ENCODE results near the gene DISC1.
"Not testable (repeated sequence)": the region's sequence is repeated elsewhere in the genome, so short reads cannot be mapped to it uniquely, and the experiment has no call there.

Gene DISC1

DNA sequence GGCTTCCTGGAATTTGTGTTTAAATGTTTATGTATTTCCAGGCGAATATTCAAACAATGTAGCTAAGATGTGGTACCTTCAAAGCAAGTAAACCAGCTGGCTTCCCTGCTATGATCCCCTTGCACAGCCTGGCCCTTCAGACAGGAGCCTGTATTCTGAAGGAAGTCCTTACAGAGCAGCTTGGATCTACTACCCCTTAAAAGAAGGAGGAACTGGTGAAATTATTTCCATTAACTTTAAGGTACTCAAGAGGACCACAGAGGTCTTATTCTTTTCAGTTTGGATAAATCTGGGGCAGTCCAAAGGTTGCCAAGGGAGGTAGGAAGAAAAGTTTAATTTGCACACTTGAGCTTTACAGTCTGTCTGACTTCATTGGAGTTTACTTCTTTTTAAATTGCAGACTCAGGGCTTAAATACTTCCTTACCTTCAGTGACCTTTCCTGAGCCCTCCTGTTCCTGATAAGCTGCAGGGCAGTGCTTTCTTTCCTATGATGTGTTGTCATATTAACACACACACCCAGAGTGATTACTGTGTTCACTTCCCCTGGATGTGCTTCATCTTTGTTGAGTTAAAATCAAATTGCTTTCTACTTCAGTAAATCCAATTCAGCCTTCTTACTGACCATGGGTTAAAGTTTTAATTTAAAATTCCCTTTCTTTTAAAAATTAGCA lies 40.5 kb downstream of the DISC1 start:
- in situ Hi-C loops (cut with MboI; ENCODE audit: low sequenced_read_pairs): no loop called here

DNA sequence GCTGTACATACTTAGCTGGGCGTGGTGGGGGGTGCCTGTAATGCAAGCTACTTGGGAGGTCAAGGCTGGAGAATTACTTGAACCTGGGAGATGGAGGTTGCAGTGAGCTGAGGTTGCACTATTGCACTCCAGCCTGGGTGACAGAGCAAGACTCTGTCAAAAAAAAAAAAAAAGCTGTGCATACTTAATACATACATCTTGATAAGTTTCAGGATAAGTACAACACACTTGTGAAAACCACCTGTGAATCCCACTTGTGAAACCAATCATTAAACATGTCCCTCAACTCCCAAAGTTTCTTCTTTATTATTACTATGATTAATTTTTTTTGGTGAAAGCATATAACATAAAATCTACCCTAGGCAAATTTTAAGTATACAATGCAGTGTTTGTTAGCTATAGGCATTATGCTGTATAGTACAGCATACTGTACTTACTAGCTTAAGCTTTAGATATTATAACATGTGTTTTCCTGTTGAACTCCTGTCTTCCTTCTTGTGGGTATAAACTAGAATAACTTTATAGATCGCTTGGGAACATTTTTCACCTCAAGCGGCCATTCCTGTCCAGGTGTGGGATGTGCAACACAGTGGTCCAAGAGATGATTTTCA lies 41.4 kb downstream of the DISC1 start:
- in situ Hi-C loops (cut with MboI; ENCODE audit: low sequenced_read_pairs): no loop called here

DNA sequence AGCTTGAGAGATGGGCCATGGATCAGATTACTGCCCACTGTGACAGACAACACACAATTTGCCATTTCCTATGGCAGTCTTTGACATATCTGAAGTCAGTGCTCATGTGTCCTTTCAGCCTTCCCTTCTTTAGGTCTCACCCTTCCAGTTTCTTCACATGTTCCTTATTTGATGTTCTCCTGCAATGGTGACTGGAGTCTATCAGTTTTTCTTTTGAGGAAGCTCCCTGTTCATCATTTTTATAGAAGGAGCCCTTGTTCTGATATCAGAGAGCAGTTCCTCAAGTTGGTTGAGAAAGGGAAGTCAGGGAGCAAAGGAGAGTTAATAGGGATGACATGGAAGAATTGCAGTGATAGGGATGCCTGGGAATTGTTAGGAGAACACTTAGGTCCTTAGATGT lies 42.2 kb downstream of the DISC1 start:
- in situ Hi-C loops (cut with MboI; ENCODE audit: low sequenced_read_pairs): no loop called here

DNA sequence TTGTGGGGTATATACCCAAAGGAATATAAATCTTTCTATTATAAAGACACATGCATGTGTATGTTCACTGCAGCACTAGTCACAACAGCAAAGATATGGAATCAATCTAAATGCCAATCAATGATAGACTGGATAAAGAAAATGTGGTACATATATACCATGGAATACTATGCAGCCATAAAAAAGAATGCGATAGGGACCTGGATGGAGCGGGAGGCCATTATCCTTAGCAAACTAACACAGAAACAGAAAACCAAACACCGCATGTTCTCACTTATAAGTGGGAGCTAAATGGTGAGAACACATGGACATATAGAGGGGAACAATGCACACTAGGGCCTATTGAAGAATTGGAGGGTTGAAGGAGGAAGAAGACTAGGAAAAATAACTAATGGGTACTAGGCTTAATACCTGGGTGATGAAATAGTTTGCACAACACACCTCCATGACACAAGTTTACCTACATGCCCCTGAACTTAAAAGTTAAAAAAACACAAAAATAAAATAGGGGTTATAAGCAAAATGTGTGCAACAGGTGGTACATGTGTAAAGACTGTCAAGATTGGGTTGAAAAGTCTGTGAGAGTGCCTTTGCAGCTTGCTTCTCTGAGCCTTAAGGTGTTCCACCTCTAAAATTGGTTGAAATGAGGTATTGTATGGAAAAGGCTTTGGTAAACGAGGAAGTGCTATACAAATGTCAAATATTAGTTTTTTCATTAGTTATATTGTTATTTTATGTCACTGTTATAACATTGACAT lies 43.5 kb downstream of the DISC1 start:
- in situ Hi-C loops (cut with MboI; ENCODE audit: low sequenced_read_pairs): not testable (repeated sequence)

DNA sequence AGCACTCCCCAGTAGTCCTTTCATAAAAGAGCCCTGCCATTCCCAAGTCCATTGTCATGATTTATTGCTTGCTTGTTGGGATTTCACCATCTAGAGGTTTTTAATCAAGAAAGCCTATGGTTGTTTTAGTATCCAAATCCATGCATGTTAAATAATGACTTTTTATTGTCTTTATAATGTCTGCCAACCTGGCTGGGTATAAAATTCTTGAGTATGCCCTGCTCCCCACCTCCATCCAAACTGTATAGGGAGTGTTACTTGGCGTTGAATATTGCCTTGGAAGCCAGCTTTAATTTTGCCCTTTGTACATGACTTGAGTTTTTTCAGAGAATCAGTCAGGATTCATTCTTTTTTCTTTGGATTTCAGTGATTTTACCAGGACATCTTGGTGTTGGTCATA lies 44.2 kb downstream of the DISC1 start:
- in situ Hi-C loops (cut with MboI; ENCODE audit: low sequenced_read_pairs): no loop called here

DNA sequence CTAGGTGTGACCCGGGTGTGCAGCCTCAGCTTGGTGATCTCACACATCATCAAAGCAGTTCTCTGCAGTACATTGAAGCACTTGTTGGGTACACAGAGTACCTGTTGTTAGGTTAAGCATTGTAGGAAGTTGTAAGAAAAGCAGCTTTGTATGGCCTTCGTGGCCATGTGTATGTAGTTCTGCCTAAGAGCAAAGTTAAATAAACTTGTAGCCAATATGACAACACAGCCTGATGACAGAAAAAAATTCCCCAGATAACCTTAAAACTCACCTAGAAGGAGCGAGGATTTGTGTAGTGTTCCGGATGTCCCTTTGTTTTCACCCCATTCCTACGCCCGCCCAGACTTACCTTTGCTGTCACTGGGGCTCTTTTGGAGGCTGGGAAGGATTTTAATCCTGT lies 48.0 kb downstream of the DISC1 start:
- in situ Hi-C loops (cut with MboI; ENCODE audit: low sequenced_read_pairs): no loop called here

DNA sequence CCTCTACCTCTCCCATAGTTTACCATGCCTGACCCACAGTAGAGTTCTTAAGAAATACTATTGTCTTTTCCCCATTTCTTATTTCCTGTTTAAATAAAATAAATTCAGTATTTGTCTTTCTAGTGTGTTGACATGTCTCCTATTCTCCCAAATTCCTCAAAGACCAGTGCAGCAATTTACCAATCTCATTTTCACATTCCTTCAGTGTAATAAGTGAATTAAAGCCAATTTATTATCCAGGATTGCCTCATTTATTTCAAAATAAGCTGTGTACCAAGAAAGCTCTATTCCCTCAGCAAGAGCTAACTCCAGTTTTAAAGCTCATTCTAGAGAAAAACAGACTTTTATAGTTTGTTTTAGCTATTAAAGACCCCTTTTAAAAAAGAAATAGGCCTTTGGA lies 49.9 kb downstream of the DISC1 start:
- in situ Hi-C loops (cut with MboI; ENCODE audit: low sequenced_read_pairs): no loop called here

DNA sequence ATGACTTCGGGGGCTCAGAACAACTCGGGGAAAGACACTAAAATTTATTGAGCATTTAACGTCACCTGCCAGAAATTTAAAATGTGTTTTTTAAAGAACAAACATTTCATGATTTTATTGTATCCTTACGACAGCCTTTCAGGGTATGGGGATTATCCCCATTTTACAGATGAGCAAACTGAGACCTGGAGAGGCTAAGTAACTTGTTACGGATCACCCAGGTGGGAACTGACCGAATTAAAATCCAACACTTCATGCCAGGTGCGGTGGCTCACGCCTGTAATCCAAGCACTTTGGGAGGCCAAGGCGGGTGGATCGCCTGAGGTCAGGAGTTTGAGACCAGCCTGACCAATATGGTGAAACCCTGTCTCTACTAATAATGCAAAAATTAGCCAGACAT lies 50.9 kb downstream of the DISC1 start:
- in situ Hi-C loops (cut with MboI; ENCODE audit: low sequenced_read_pairs): no loop called here

DNA sequence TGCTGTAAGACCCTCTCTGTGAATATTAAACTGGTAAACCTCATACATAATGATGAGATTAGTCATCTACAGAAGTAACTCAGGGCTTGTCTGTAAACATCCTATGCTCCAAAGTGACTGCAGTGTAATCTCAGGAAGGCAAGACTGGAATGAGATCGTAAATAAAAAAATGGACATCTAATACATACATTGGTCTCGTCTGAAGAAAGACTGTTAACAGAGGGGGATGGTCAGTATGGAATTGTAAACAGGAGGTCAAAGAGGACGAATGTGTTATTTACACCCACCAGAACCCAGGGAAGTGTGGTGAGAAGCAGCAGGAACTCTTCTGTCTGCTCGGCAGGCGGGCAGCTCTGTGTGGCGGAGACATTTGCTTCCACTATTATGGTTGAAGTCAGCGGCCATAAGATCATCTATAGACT lies 51.4 kb downstream of the DISC1 start:
- in situ Hi-C loops (cut with MboI; ENCODE audit: low sequenced_read_pairs): no loop called here

DNA sequence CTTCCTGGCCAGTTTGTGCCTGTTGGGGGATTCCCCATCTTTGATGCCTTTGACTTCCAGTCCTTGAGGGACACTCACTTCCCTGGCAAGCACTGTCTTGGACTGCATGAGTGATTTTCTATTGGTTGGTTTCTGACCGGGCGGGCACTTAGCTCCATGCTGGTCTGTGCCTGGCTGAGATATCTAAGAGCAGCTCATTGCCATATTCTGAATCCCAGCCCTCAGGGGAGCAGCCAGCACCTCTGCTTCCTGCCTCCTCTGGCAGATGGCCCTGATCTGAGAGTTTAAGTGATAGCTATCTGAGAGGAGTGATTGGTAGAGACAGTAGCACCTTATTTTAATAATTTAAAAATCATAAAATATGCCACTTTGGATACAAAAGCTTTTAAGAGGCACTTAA lies 52.5 kb downstream of the DISC1 start:
- in situ Hi-C loops (cut with MboI; ENCODE audit: low sequenced_read_pairs): no loop called here

DNA sequence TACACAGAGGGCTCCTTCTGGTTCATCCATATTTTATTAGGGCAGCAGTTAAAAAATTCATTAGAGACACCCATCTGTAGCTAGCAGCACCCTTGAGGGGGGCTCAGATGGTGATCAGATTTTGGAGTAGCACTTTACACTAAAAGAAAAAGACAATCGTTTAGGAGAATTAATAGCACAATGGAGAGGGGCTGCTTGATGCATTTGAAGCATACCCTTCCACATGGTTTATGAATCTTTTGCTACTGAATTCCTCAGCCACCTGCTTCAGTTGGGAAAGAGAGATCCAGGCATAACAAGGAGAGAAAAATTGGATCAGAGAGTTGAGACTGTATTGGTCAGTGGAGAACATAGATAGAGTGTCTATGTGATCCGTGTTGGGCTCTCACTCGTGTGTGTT lies 54.4 kb downstream of the DISC1 start:
- in situ Hi-C loops (cut with MboI; ENCODE audit: low sequenced_read_pairs): no loop called here

DNA sequence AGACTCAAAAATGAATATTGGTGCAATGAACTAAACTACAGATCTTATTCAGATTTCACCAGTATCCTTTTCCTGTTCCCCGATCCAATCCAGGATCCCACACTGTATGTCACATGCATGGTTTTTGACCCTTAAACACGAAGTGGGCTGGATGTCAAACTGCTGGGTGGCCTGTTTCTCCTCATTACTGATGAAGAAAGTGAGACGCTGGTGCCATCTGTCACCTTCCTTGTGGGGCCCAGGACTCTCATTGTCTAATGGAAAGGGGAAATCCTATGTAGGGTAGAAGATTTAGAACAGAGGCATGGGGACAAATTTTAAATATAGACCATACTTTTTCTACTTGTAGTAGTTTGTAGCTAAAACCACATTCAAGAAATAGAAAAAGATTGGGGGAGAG lies 56.2 kb downstream of the DISC1 start:
- in situ Hi-C loops (cut with MboI; ENCODE audit: low sequenced_read_pairs): no loop called here

DNA sequence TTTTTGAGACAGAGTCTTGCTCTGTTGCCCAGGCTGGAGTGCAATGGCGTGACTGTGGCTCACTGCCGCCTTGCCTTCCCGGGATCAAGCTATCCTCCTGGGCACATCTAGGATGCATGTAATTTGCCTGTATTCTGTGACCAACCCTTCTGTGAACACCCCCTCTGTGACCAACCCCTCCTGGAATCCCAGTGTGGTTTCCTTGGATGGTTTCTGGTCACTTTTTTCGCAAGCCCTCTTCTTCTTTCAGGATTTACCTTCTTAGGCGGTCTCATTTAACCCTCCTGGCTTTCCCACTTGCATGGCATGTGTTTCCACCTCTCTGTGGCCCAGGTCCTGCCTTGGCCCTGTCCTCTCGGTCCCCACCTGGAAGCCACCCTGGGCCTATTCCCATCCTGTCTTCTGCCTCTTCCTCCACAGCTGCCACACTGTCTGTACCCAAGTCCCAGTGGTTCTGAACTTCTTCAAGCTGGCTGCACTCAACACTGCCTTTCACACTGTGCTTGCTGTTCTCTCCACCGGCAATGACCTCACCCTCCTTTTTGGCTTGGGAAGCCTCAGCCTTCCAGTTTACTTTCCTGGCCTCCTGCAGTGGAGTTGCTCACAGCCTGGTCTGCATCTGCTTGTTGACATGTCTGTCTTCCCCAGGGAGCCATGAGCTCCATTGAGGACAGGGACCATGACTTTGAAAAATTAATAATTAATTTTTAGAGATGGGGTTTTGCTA lies 57.0 kb downstream of the DISC1 start:
- in situ Hi-C loops (cut with MboI; ENCODE audit: low sequenced_read_pairs): no loop called here

DNA sequence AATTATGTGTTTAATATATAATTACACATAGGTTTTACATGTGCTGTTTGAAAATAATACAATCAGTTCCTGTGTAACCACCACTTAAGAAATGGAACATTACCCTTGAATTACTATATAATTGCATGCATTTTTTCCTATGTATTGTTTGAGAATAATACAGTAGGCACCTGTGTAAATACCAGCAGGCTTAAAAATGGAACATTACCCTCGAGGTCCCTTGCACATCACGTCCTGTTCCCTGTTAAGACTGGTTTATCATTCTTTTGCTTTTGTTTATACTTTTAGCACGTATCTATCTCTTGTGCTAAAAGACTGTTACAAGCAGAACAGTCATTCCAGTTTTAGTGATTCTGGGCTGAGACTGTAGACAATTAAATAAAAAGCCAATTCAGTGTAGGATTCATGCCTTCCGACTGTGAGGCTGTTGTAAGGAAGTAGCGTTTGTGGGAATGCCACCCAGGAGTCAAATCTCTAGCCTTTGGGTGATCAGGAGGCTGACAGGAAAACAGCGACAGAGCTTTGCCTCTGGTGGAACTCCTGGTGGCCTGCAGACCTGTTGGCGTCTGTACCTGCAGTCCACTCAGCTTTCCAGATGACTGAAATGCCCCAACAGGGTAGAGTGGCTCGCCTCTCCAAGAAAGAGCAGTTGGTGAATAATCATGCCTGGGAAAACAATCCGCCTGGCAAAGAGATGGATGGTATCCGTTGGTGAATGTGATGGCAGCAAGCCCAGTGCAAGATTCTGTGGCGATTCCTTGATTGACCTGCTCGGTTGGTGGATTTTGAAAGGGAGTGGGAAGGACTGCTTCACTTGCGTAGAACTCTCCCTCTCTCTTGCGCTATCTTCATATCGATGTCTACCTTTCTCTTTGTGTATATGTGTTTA lies 58.0 kb downstream of the DISC1 start:
- in situ Hi-C loops (cut with MboI; ENCODE audit: low sequenced_read_pairs): no loop called here

DNA sequence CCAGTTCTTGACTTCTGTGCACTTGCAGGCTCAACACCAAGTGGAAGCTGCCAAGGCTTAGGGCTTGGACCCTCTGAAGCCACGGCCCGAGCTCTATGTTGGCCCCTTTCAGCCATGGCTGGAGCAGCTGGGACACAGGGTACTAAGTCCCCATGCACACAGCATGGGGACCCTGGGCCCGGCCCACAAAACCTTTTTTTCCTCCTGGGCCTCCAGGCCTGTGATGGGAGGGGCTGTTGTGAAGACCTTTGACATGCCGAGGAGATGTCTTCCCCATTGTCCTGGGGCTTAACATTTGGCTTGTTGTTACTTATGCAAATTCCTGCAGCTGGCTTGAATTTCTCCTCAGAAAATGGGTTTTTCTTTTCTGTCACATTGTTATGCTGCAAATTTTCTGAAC lies 59.8 kb downstream of the DISC1 start:
- in situ Hi-C loops (cut with MboI; ENCODE audit: low sequenced_read_pairs): no loop called here

DNA sequence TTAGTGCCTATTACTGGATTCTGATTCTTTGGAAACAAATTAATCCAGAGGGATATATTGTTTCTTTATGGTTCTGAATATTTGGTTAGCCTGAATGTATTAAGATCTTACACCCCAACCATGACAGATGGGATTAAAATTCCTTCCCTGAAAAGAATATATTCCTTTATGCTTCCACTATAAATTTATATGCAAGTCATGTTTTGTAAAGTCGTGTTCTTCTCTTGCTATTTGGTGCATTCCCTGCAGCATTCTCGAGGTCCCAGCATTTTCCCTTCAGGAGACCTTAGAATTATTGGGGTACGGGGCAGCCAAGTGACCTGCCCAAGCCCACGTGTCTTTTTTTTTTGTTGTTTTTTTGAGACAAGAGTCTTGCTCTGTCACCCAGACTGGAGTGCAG lies 62.4 kb downstream of the DISC1 start:
- in situ Hi-C loops (cut with MboI; ENCODE audit: low sequenced_read_pairs): no loop called here

DNA sequence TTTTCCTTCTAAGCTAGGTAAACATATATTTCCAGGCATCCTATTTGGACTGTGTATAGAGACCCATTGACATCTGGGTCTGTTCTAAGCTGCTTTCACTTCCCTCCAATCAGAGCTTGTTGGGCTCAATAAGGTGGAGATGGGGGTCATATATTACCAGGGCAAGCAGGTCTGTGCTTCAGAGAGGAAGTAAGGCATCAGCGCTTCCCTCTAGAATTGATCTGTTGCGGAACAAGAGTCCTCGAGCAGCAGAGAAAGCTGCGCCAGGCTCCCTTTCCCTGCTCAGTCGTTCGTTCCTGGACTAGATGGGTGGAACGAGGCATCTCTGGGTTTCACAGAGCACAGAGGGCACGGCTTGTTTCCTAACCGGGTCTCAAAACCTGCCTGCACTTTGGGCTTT lies 63.5 kb downstream of the DISC1 start:
- in situ Hi-C loops (cut with MboI; ENCODE audit: low sequenced_read_pairs): no loop called here

DNA sequence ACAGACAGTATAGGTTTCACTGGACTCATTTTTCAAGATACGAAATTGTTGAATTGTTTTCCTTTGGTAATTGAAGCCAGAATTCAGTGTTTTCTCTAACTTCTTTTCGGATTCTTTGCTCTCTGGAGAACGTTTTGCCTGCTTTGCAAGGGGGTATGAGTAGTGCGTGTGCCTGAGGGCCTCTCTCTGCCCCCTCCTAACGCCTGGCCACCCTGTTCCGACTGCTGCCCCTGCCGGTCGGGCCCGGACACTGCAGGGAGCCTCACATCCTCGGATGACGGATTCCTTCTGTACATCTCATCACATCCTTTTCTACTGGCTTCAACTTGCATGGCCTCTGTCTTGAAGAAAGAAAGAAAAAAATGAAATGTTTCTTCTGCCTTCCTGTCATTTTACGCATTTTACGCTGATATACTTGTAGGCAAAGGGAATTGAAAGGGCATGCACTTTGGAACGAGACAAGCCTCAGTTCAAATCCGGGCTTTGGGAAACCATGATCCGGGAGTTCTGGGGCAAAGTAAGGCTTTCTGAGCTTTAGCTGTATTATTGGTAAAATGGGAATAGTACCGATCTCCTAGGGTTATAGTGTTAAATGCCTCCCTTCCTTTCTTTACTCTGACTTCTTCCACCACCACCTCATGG lies 65.1 kb downstream of the DISC1 start:
- in situ Hi-C loops (cut with MboI; ENCODE audit: low sequenced_read_pairs): no loop called here

DNA sequence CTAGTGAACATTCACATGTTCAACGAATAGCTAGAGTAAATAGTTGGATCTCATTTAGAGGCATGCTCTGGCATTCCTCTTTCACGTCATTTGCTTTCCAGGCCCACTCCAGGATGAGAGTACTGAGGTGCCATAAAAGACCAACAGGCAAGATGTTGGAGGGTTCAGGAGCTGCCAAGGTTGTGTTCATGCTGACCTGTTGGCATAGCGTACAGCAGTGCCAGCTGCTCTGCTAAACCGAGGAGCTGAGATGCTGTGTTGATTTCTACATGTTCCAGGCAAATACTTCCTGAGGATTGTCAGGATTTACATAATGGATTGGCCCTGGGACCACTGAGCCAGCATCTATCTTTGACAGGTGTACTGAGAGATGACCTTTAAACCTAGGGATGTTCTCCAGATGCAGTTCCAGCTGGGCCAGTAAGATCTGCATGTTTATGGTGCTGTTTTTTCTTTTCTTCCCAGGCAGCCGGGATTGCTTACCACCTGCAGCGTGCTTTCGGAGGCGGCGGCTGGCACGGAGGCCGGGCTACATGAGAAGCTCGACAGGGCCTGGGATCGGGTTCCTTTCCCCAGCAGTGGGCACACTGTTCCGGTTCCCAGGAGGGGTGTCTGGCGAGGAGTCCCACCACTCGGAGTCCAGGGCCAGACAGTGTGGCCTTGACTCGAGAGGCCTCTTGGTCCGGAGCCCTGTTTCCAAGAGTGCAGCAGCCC lies 66.9 kb downstream of the DISC1 start:
- in situ Hi-C loops (cut with MboI; ENCODE audit: low sequenced_read_pairs): no loop called here

DNA sequence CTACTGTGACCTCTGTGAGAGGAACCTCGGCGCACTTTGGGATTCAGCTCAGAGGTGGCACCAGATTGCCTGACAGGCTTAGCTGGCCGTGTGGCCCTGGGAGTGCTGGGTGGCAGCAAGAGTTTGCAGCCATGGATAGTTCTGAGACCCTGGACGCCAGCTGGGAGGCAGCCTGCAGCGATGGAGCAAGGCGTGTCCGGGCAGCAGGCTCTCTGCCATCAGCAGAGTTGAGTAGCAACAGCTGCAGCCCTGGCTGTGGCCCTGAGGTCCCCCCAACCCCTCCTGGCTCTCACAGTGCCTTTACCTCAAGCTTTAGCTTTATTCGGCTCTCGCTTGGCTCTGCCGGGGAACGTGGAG lies 67.5 kb downstream of the DISC1 start:
- in situ Hi-C loops (cut with MboI; ENCODE audit: low sequenced_read_pairs): no loop called here
